Loucy (cell line): ENCODE results near the gene SORCS2.

ENCODE experiments used
- H2AFZ ChIP-seq: fragments of 200-600 bp; sonication (generic); 2 replicates; pipeline ENCODE4 v1.6.0; 2016; ENCODE audit warnings: antibody characterized with exemption, mild to moderate bottlenecking, low read length, moderate library complexity
- H3F3A ChIP-seq: fragments of 200-600 bp; 2 replicates; pipeline ENCODE4 v1.6.0; 2016; ENCODE audit warnings: antibody characterized with exemption, low read depth, mild to moderate bottlenecking
- H3K27me3 ChIP-seq: fragments of 200-600 bp; sonication (generic); 2 replicates; pipeline ENCODE4 v1.6.1; 2014; ENCODE audit warnings: low read length, mild to moderate bottlenecking; ENCODE audit not compliant: insufficient read depth, poor library complexity, severe bottlenecking
- H3K36me3 ChIP-seq: fragments of 200-600 bp; sonication (generic); 2 replicates; pipeline ENCODE4 v1.6.1; 2016; ENCODE audit warnings: low read length; ENCODE audit not compliant: insufficient read depth
- H3K4me1 ChIP-seq: fragments of 200-600 bp; sonication (generic); 2 replicates; pipeline ENCODE4 v1.5.1; 2014; ENCODE audit warnings: low read length, mild to moderate bottlenecking; ENCODE audit not compliant: insufficient read depth, poor library complexity, severe bottlenecking
- H3K4me2 ChIP-seq: fragments of 200-600 bp; sonication (generic); 2 replicates; pipeline ENCODE4 v1.6.0; 2014; ENCODE audit warnings: antibody characterized with exemption, low read length, low read depth, mild to moderate bottlenecking; ENCODE audit not compliant: poor library complexity, severe bottlenecking
- H3K4me3 ChIP-seq: fragments of 200-600 bp; sonication (generic); 2 replicates; pipeline ENCODE4 v1.5.1; 2014; ENCODE audit warnings: low read length, mild to moderate bottlenecking, mixed read lengths; ENCODE audit not compliant: poor library complexity, severe bottlenecking
- H3K79me2 ChIP-seq: fragments of 200-600 bp; sonication (generic); 2 replicates; pipeline ENCODE4 v1.6.1; 2014; ENCODE audit warnings: low read length; ENCODE audit not compliant: insufficient read depth
- H3K9ac ChIP-seq: fragments of 200-600 bp; sonication (generic); 2 replicates; pipeline ENCODE4 v1.6.0; 2014; ENCODE audit warnings: mild to moderate bottlenecking, low read depth, low read length, moderate library complexity; ENCODE audit not compliant: poor library complexity, severe bottlenecking
- H3K9me2 ChIP-seq: fragments of 200-600 bp; sonication (generic); replicated peaks from 2 replicates; pipeline ENCODE4 v1.6.1; 2016; ENCODE audit warnings: low read depth, low read length, mixed read lengths
- H3K9me3 ChIP-seq: fragments of 200-600 bp; sonication (generic); 2 replicates; pipeline ENCODE4 v1.6.1; 2014; ENCODE audit warnings: mild to moderate bottlenecking, antibody characterized with exemption, low read length, low read depth; ENCODE audit not compliant: insufficient read depth
- H4K20me1 ChIP-seq: fragments of 200-600 bp; sonication (generic); 2 replicates; pipeline ENCODE4 v1.6.0; 2014; ENCODE audit warnings: antibody characterized with exemption, low read length, mild to moderate bottlenecking; ENCODE audit not compliant: insufficient read depth, poor library complexity, severe bottlenecking
- CTCF ChIP-seq: fragments of 200-600 bp; sonication (generic); conservative IDR thresholded peaks from 2 replicates; pipeline ENCODE4 v1.5.1; 2014; ENCODE audit warnings: mild to moderate bottlenecking, antibody characterized with exemption, low read length
- EZH2phosphoT487 ChIP-seq: fragments of 200-600 bp; IDR thresholded peaks from 2 replicates; pipeline ENCODE4 v1.6.1; 2018; ENCODE audit warnings: antibody characterized with exemption, mild to moderate bottlenecking, moderate library complexity, borderline replicate concordance

SORCS2 gene

GRCh38 chr4:7182616-7183015, 9.7 kb upstream of the SORCS2 start:
- no peaks in the 10 kb centered on the region for H4K20me1 ChIP-seq
- no peak overlapping the region for H3K4me3 ChIP-seq
- H3K9me2 ChIP-seq, result no peaks in the 10 kb centered on the region
- no peaks in the 10 kb centered on the region for H3K36me3 ChIP-seq
- H3K4me2 ChIP-seq, result no peak overlapping the region
- H3K79me2 ChIP-seq, result no peaks in the 10 kb centered on the region
- no peak overlapping the region for H2AFZ ChIP-seq
- H3K9me3 ChIP-seq, result peaks cover 9% of the 10 kb centered on the region; the same call in 1 of the 2 replicates
- no peak overlapping the region for H3K9ac ChIP-seq
- TF ChIP-seq CTCF, result no peak
- no peak for TF ChIP-seq EZH2phosphoT487
- H3K27me3 ChIP-seq, result no peaks in the 10 kb centered on the region
- H3K4me1 ChIP-seq, result no peaks in the 10 kb centered on the region
- no peaks in the 10 kb centered on the region for H3F3A ChIP-seq

GRCh38 chr4:7183161-7183560, 9.2 kb upstream of the SORCS2 start:
- H3K79me2 ChIP-seq, result no peaks in the 10 kb centered on the region
- no peaks in the 10 kb centered on the region for H3K9me2 ChIP-seq
- H2AFZ ChIP-seq, result no peak overlapping the region
- no peaks in the 10 kb centered on the region for H3K36me3 ChIP-seq
- H3K9ac ChIP-seq, result no peak overlapping the region
- no peak overlapping the region for H3K4me2 ChIP-seq
- H3F3A ChIP-seq, result no peaks in the 10 kb centered on the region
- no peak for TF ChIP-seq CTCF
- no peak for TF ChIP-seq EZH2phosphoT487
- H4K20me1 ChIP-seq, result no peaks in the 10 kb centered on the region
- peaks cover 9% of the 10 kb centered on the region; the same call in 1 of the 2 replicates for H3K9me3 ChIP-seq
- no peaks in the 10 kb centered on the region for H3K27me3 ChIP-seq
- H3K4me3 ChIP-seq, result no peak overlapping the region
- no peaks in the 10 kb centered on the region for H3K4me1 ChIP-seq

- Histone ChIP-seq H3K9me2 (no peaks in the 10 kb centered on the region), H3K4me2 (no peak overlapping the region), H3K4me1 (no peaks in the 10 kb centered on the region), H2AFZ (no peak overlapping the region), H3K9me3 (peaks cover 8% of the 10 kb centered on the region; the same call in 1 of the 2 replicates), H3K36me3 (no peaks in the 10 kb centered on the region), H3K27me3 (no peaks in the 10 kb centered on the region), H3K79me2 (no peaks in the 10 kb centered on the region), H3F3A (no peaks in the 10 kb centered on the region), H3K4me3 (no peak overlapping the region), H3K9ac (no peak overlapping the region), H4K20me1 (no peaks in the 10 kb centered on the region)
- no peak for TF ChIP-seq CTCF
- no peak for TF ChIP-seq EZH2phosphoT487
Measured at GRCh38 chr4:7183780-7184460, 8.4 kb upstream of the SORCS2 start.
